Measurements from ENCODE around the gene ARL2BP. TPM values are rescaled to one million over a fixed set of nuclear protein-coding genes. Genes with fewer than 3 reads are reported as not detected.

ARL2BP gene
- total and polyA plus RNA-seq, 9 of the 15 experiments (the other 6 are each of a cell fraction or from before 2014, with no cell fraction given), result 16.7 to 41.8 (median 27.2) TPM

DNA sequence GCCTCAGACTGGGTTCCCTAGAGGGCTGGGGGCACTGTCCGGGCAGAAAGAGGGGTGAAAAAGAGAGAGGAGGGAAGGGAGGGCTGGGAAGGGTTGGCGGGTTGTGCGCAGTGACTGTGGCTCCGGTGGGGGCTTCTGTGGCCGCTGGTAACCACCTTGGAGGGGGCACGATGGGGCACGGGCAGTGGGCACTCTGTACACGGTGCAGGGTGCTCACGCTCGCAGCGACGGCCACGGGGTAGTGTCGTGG, 38.8 kb downstream of the ARL2BP start:
- in situ Hi-C loops (cut with MboI) (no loop called here), intact Hi-C loops (cut with micrococcal nuclease) (no loop called here)
- BruUV-seq (replicated peaks), result no TSS peak
- H3K27me3 ChIP-seq (ENCODE audit: control insufficient read depth in 2 of 2, insufficient read depth in 2 of 2, low read length in 2 of 2), result peaks cover 4 to 19% of the 10 kb centered on the region in 2 experiments; a peak in 4 of 5 replicates
- H3K9me3 ChIP-seq (replicated peaks; ENCODE audit: control insufficient read depth, insufficient read depth, low read depth, low read length), result no peaks in the 10 kb centered on the region
- FAIRE-seq (no peak), ATAC-seq (no peak), DNase-seq (ENCODE audit: extremely low read depth in 1 of 4, low spot score in 3 of 4) (no peak)
- no peaks in the 10 kb centered on the region for H3K36me3 ChIP-seq (ENCODE audit: control insufficient read depth, insufficient read depth, low read length)
- H3K4me3 ChIP-seq, result no peak overlapping the region
- H3K4me2 ChIP-seq (ENCODE audit: insufficient read depth, low read length), result peak overlapping the region; percentile 73
- peak overlapping the region in 1 of 2 experiments; percentile 92; a peak in 3 of 4 replicates for H3K9ac ChIP-seq (ENCODE audit: insufficient read depth in 1 of 2, low read depth in 2 of 2, low read length in 2 of 2)
- TF ChIP-seq HNRNPL (IDR thresholded peaks at IDR 0.05; ENCODE audit: low read depth, low read length), result peak; percentile 70; the same call in 1 of the 2 replicates
- TF ChIP-seq, protein P1, sequence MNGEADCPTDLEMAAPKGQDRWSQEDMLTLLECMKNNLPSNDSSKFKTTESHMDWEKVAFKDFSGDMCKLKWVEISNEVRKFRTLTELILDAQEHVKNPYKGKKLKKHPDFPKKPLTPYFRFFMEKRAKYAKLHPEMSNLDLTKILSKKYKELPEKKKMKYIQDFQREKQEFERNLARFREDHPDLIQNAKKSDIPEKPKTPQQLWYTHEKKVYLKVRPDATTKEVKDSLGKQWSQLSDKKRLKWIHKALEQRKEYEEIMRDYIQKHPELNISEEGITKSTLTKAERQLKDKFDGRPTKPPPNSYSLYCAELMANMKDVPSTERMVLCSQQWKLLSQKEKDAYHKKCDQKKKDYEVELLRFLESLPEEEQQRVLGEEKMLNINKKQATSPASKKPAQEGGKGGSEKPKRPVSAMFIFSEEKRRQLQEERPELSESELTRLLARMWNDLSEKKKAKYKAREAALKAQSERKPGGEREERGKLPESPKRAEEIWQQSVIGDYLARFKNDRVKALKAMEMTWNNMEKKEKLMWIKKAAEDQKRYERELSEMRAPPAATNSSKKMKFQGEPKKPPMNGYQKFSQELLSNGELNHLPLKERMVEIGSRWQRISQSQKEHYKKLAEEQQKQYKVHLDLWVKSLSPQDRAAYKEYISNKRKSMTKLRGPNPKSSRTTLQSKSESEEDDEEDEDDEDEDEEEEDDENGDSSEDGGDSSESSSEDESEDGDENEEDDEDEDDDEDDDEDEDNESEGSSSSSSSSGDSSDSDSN (IDR thresholded peaks at IDR 0.05; ENCODE audit: borderline replicate concordance in 1 of 2, low read depth in 2 of 2, low read length in 2 of 2), result no peak
- TF ChIP-seq TEAD4 (IDR thresholded peaks at IDR 0.05; ENCODE audit: low read length), result no peak
- TF ChIP-seq TEAD4 (CRISPR knock-in tag; IDR thresholded peaks at IDR 0.05; ENCODE audit: borderline replicate concordance), result no peak
- ChIA-PET POLR2A (no interaction called here), CTCF (ENCODE audit: low intra/inter-chr PET ratio) (no interaction called here)
- H3K79me2 ChIP-seq (ENCODE audit: control insufficient read depth, insufficient read depth, low read length), result no peaks in the 10 kb centered on the region
- H2AFZ ChIP-seq (ENCODE audit: low read depth, low read length), result peak overlapping the region; percentile 96
- peaks cover 4 to 17% of the 10 kb centered on the region in 2 experiments; a peak in 3 of 5 replicates for H3K4me1 ChIP-seq (replicated peaks in 1 of 2; ENCODE audit: control insufficient read depth in 2 of 2, insufficient read depth in 2 of 2, low read length in 2 of 2)
- H3K27ac ChIP-seq (ENCODE audit: extremely low read depth, low read depth, low read length), result no peak overlapping the region
- H3K9me1 ChIP-seq (ENCODE audit: control insufficient read depth, insufficient read depth, low read length), result no peaks in the 10 kb centered on the region
- no peaks in the 10 kb centered on the region for H4K20me1 ChIP-seq (replicated peaks; ENCODE audit: control insufficient read depth, insufficient read depth, low read length)
- WGBS (ENCODE audit: insufficient coverage, low coverage, missing lambda C conversion rate), result 55% methylated on average over 12 of the region's 14 CpGs

Measured in K562 (cell line).